Skeletal muscle satellite cell (primary cell): ENCODE measurements around the gene SDK1.
"Not testable (repeated sequence)": the region's sequence is repeated elsewhere in the genome, so short reads cannot be mapped to it uniquely, and the experiment has no call there.

ENCODE experiments used
- H3K27me3 ChIP-seq: 2 replicates; pipeline ENCODE4 v1.7.0; 2013; ENCODE audit warnings: low read length; ENCODE audit not compliant: control insufficient read depth, insufficient read depth
- H3K36me3 ChIP-seq: 2 replicates; pipeline ENCODE4 v1.7.0; 2013; ENCODE audit warnings: mild to moderate bottlenecking, control low read depth, low read length; ENCODE audit not compliant: insufficient read depth
- H3K4me1 ChIP-seq: 2 replicates; pipeline ENCODE4 v1.7.0; 2013; ENCODE audit warnings: low read length; ENCODE audit not compliant: control insufficient read depth, insufficient read depth
- H3K4me2 ChIP-seq: 2 replicates; pipeline ENCODE4 v1.7.0; 2013; ENCODE audit warnings: mild to moderate bottlenecking, low read length
- H3K4me3 ChIP-seq: 2 replicates; pipeline ENCODE4 v1.7.0; 2013; ENCODE audit warnings: low read length
- H3K9ac ChIP-seq: 2 replicates; pipeline ENCODE4 v1.7.0; 2013; ENCODE audit warnings: mild to moderate bottlenecking, low read depth, low read length, moderate library complexity
- H3K9me3 ChIP-seq: replicated peaks from 2 replicates; pipeline ENCODE4 v1.7.0; 2013; ENCODE audit warnings: mild to moderate bottlenecking, control low read depth, low read length

Gene SDK1

DNA sequence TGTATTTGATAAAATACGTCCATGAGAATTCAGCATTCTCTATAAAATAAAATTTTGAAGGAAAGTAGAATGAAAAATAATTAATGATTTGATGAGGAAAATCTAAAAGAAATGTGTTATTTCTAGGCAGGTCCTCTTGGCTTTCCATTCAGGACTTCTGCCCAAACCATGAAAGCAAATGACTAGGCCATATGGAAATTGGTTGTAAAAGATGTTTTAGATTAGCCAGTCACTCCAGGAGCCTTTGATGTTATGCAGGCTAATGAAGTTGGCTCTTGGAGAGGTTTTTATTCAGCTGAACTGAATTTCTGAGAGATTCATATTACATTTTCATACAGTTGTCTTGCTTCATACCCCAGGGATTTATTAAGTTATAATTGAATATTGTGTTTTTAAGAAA is 452.8 kb downstream of the SDK1 start:
- no peaks in the 10 kb centered on the region for H3K27me3 ChIP-seq
- no peak overlapping the region for H3K4me3 ChIP-seq
- no peak overlapping the region for H3K9ac ChIP-seq
- H3K4me2 ChIP-seq = no peak overlapping the region
- H3K9me3 ChIP-seq = no peaks in the 10 kb centered on the region
- H3K36me3 ChIP-seq = no peaks in the 10 kb centered on the region
- H3K4me1 ChIP-seq = peaks cover 10% of the 10 kb centered on the region

- no peaks in the 10 kb centered on the region for H3K36me3 ChIP-seq
- H3K4me3 ChIP-seq = no peak overlapping the region
- peaks cover 10% of the 10 kb centered on the region for H3K4me1 ChIP-seq
- no peak overlapping the region for H3K4me2 ChIP-seq
- no peaks in the 10 kb centered on the region for H3K9me3 ChIP-seq
- no peak overlapping the region for H3K9ac ChIP-seq
- H3K27me3 ChIP-seq = no peaks in the 10 kb centered on the region
These were observed 453.7 kb downstream of the SDK1 start for GRCh38 chr7:3754493-3755341.

DNA sequence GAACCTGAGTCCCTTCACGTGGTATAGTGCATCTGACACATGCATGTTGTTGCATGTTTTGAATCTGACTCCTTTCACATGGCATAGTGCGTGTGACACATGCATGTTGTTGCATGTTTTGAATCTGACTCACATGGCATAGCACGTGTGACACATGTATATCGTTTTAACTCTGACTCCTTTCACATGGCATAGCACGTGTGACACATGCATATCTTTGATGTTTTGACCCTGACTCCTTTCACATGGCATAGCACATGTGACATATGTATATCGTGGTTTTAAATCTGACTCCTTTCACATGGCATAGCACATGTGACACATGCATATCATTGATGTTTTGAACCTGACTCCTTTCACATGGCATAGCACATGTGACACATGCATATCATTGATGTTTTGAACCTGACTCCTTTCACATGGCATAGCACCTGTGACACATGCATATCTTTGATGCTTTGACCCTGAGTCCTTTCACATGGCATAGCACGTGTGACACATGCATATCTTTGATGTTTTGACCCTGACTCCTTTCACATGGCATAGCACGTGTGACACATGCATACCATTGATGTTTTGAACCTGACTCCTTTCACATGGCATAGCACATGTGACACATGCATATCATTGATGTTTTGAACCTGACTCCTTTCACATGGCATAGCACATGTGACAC is 454.9 kb downstream of the SDK1 start:
- not testable (repeated sequence) for H3K36me3 ChIP-seq, H3K4me3 ChIP-seq, H3K27me3 ChIP-seq, H3K4me2 ChIP-seq, H3K9me3 ChIP-seq, H3K9ac ChIP-seq
- H3K4me1 ChIP-seq = peaks cover 19% of the 10 kb centered on the region

- Histone ChIP-seq H3K9me3 (no peaks in the 10 kb centered on the region), H3K36me3 (no peaks in the 10 kb centered on the region), H3K4me2 (no peak overlapping the region), H3K4me3 (no peak overlapping the region), H3K4me1 (peaks cover 25% of the 10 kb centered on the region), H3K27me3 (no peaks in the 10 kb centered on the region), H3K9ac (no peak overlapping the region)
These were observed 456.0 kb downstream of the SDK1 start for GRCh38 chr7:3757059-3757458.

- Histone ChIP-seq H3K9me3 (no peaks in the 10 kb centered on the region), H3K4me2 (peak overlapping the region; percentile 71), H3K4me3 (no peak overlapping the region), H3K4me1 (peaks cover 23% of the 10 kb centered on the region), H3K27me3 (no peaks in the 10 kb centered on the region), H3K9ac (no peak overlapping the region), H3K36me3 (no peaks in the 10 kb centered on the region)
These were observed 459.6 kb downstream of the SDK1 start for GRCh38 chr7:3760651-3761050.

DNA sequence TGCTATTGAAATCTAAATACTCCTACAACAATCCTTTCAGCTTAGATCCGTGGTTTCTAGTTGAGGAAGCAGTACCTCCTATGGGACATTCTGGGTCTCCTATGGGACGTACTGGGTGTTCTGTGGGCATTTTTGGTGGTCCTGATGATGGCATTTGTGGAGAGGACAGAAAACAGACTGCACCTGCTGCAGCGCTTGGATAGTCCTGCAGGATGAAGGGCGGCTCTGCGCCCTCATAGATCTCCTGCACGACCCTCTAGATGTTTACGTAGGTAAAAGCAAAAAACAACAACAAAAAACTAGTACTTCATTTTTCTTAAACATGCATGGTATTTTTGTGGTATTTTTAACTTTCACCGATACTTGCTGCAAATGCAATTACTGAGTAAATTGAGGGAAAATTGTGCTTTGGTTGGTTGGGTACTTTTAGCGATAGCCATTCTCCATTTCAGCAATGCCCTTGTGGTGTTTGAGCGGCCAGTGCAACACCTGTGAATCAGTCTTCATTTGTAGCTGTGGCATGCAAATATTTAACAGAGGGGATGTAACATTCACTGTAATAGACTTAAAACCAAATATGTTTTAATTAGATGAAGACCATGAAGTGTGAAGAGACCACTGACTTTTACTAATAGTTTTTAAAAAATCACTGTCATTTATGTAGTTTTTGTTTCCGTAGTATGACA is 461.2 kb downstream of the SDK1 start:
- Histone ChIP-seq H3K4me2 (peak overlapping the region; percentile 68), H3K27me3 (no peaks in the 10 kb centered on the region), H3K4me3 (peak overlapping the region; percentile 17)

GRCh38 chr7:3767917-3768777 is 467.1 kb downstream of the SDK1 start:
- no peaks in the 10 kb centered on the region for H3K27me3 ChIP-seq
- H3K9me3 ChIP-seq = no peaks in the 10 kb centered on the region
- no peaks in the 10 kb centered on the region for H3K36me3 ChIP-seq
- no peak overlapping the region for H3K4me2 ChIP-seq
- no peak overlapping the region for H3K9ac ChIP-seq
- no peak overlapping the region for H3K4me3 ChIP-seq
- no peaks in the 10 kb centered on the region for H3K4me1 ChIP-seq

More for the DNA sequence above, 461.2 kb downstream of the SDK1 start:
- Histone ChIP-seq H3K4me1 (peaks cover 23% of the 10 kb centered on the region), H3K36me3 (no peaks in the 10 kb centered on the region), H3K9me3 (no peaks in the 10 kb centered on the region), H3K9ac (no peak overlapping the region)

DNA sequence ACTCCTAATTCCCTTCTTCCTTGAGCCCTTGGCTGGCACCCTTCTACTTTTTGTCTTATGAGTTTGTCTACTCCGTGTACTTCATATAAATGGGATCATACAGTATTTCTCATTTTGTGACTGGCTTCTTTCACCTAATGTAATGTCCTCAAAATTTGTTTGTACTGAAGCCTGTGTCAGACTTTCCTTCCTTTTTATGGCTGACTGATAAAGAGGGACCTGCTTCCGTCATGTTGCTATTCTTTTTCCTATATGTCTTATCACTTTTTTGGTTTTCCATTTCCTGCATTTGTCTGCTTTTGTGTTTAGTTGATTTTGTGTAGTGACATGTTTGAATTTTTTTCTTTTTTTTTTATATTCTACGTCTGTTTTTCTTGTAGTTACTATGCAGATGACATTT is 470.9 kb downstream of the SDK1 start:
- no peaks in the 10 kb centered on the region for H3K4me1 ChIP-seq
- H3K4me3 ChIP-seq = no peak overlapping the region
- no peak overlapping the region for H3K9ac ChIP-seq
- no peaks in the 10 kb centered on the region for H3K27me3 ChIP-seq
- no peaks in the 10 kb centered on the region for H3K9me3 ChIP-seq
- H3K4me2 ChIP-seq = no peak overlapping the region
- H3K36me3 ChIP-seq = no peaks in the 10 kb centered on the region

- Histone ChIP-seq H3K36me3 (no peaks in the 10 kb centered on the region), H3K27me3 (no peaks in the 10 kb centered on the region), H3K4me2 (no peak overlapping the region), H3K4me1 (no peaks in the 10 kb centered on the region), H3K9ac (no peak overlapping the region), H3K9me3 (peaks cover 13% of the 10 kb centered on the region), H3K4me3 (no peak overlapping the region)
These were observed 477.3 kb downstream of the SDK1 start for GRCh38 chr7:3778345-3778744.

- H3K27me3 ChIP-seq = no peaks in the 10 kb centered on the region
- H3K4me1 ChIP-seq = no peaks in the 10 kb centered on the region
- H3K9me3 ChIP-seq = peaks cover 13% of the 10 kb centered on the region
- no peak overlapping the region for H3K4me3 ChIP-seq
- no peaks in the 10 kb centered on the region for H3K36me3 ChIP-seq
- no peak overlapping the region for H3K4me2 ChIP-seq
- H3K9ac ChIP-seq = no peak overlapping the region
These were observed 479.0 kb downstream of the SDK1 start for GRCh38 chr7:3780016-3780415.

DNA sequence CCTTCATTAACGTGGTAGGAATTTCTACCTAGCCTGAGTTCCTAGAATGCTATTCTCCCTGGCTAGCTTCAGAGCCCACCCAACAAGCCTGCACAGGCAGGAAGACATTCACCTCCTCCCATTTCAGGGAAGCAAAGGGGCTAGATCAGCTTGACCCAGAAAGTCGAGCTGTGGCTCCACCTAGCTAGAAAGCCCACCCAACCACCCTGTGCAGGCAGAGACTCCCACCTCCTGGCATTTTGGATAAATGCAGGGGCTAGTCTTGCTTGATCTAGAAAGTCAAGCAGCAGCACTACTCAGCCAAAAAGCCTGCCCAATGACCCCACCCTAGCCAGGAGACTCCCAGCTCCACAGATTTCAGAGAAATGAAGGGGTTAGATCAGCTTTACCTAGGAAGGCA is 479.5 kb downstream of the SDK1 start:
- H3K4me3 ChIP-seq = no peak overlapping the region
- H3K27me3 ChIP-seq = no peaks in the 10 kb centered on the region
- peaks cover 13% of the 10 kb centered on the region for H3K9me3 ChIP-seq

More for the DNA sequence above, 479.5 kb downstream of the SDK1 start:
- Histone ChIP-seq H3K36me3 (no peaks in the 10 kb centered on the region), H3K9ac (no peak overlapping the region), H3K4me1 (no peaks in the 10 kb centered on the region), H3K4me2 (no peak overlapping the region)
